WI38 (cell line): Measurements from ENCODE around the gene RPS28.
"Not testable (repeated sequence)": the region's sequence is repeated elsewhere in the genome, so short reads cannot be mapped to it uniquely, and the experiment has no call there.

Experiments
- H3K4me3 ChIP-seq: 2 replicates; pipeline ENCODE4 v1.5.1; 2011; ENCODE audit warnings: low read depth, mild to moderate bottlenecking, control low read depth, low read length
- CTCF ChIP-seq: IDR thresholded peaks from 2 replicates; pipeline ENCODE4 v1.5.1; 2012; ENCODE audit warnings: low read depth, mild to moderate bottlenecking, control low read depth, low read length

The RPS28 gene

GRCh38 chr19:8316351-8317125 lies 4.8 kb upstream of the RPS28 start:
- TF ChIP-seq CTCF: no peak
- no peak overlapping the region for H3K4me3 ChIP-seq

GRCh38 chr19:8318835-8319234 lies 2.5 kb upstream of the RPS28 start:
- H3K4me3 ChIP-seq: not testable (repeated sequence)

GRCh38 chr19:8319807-8320520 lies 1.3 kb upstream of the RPS28 start:
- TF ChIP-seq CTCF: no peak

GRCh38 chr19:8320564-8321066 lies 681 bp upstream of the RPS28 start:
- peak overlapping the region; percentile 100 for H3K4me3 ChIP-seq
- TF ChIP-seq CTCF: no peak

More at GRCh38 chr19:8319807-8320520, 1.3 kb upstream of the RPS28 start:
- H3K4me3 ChIP-seq: peak overlapping the region; percentile 100

- H3K4me3 ChIP-seq: peak overlapping the region; percentile 100
- TF ChIP-seq CTCF: no peak
Observed at GRCh38 chr19:8321986-8322637, 816 bp downstream of the RPS28 start.

- no peak for TF ChIP-seq CTCF
- peak overlapping the region; percentile 100 for H3K4me3 ChIP-seq
Observed at GRCh38 chr19:8322638-8322997, 1.3 kb downstream of the RPS28 start.

- H3K4me3 ChIP-seq: no peak overlapping the region
- TF ChIP-seq CTCF: no peak
Observed at GRCh38 chr19:8323781-8324185, 2.5 kb downstream of the RPS28 start.
